ENCODE results near the gene MBTD1.
"Not testable (repeated sequence)": the region's sequence is repeated elsewhere in the genome, so short reads cannot be mapped to it uniquely, and the experiment has no call there.

Gene MBTD1

DNA sequence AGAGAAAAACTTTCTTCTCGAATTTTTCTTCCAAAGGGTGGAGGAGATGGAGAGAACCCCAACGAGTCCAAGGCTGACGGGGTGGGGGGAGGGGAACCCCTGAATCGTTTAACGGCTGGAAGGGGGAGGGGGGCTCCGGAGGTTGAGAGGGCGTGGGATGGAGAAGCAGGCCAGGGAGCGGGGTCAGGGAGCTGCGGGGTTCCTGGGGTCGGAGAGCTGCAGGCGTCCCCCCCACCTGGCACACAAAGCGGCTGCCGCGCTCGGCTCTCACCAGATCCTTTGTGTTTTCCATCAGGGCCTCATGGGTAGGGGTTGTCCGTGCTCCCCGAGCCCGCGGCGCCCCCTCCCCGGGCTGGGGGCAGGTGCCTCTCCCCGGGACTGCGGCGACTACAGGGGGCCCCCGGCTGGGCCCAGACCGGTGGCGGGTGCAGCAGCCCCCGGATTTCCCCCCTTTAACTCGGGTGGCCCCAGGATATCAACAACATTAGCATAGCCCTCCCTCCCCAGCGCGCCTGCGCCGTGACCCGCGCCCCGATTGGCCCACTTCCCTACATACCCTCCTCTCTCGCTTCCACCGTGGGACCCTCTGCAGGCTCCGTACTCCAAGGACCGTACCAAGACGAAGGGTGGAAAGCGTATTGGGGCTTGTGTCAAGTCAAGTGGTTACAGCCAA, at the start of gene MBTD1:
Gene MBTD1, minus strand, starts transcription at position 486 of the 673 bp plus-strand sequence. CDS start 34,888 bp downstream, outside the sequence.
- peak; percentile 97 for DNase-seq (ENCODE audit: low read depth)

DNA sequence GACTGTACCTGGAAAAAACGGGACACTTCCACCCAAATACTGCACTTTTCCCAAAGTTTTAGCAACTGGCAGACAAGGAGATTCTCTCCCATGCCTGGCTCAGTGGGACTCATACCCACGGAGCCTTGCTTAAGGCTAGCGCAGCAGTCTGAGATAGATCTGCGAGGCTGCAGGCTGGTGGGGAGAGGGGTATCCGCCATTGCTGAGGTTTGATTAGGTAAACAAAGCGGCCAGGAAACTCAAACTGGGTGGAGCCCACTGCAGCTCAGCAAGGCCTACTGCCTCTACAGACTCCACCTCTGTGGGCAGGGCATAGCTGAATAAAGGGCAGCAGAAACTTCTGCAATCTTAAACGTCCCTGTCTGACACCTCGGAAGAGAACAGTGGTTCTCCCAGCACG, 45.3 kb upstream of the MBTD1 start:
- DNase-seq (ENCODE audit: low read depth) = no peak

DNA sequence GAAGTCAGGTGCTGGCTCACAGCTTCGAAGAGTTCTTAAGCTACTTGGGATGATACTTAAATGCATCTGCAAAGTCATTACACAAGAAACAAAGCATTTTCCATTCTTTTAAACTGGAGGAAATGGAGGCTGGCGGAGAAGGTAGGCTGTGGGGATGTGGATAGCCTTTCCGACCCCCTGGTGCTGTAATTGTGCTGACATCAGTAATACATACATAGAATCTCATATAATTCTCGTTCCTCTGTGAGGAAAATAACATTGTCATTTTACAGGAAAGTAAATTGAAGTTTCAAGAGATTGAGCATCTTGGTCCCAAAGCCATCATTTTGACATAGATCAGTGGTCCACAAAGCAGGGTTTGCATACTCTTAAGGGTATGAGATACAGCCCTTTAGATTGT, 40.0 kb upstream of the MBTD1 start:
- DNase-seq (ENCODE audit: low read depth) = no peak

DNA sequence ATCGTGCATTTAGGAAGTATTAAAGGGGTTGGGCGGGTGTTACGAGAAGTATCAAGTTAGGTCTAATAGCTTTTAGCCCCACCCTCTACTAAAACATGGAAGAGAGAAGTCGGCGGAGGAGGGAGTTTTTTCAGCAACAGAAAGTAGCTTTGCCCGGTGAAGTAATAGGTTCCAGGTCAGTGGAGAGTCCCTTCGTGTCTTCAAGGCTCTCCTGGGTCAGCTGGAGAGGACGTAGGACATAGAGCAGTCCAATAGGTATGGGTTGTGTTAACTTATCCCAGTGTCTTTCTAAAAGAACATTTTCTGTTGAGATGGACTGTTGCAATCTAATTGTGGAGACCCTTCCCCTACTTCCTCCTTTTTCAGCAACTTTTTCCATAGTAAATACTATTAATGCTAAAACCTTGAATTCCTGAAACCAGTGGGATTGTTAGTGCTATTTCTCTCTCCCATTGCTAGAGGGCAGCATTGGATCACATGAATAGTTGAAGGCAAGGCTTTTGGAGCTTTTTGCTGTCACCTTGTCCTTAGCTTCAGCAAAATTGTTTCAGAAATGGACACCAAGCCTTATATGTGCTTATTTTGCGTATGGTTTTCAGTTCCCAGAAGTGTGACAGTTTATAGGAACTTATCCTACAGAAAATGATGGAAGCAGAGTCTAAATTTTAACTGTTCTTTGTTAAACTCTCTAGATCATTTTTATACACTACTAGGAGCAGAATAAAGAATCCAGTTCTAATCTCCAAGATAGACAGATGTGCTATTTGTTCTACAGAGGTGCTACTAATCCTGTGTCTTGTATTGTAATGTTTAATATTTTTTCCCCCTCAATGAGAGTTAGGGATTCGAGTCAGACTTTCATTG, 38.9 kb upstream of the MBTD1 start:
- peak; percentile 61 for DNase-seq (ENCODE audit: low read depth)

DNA sequence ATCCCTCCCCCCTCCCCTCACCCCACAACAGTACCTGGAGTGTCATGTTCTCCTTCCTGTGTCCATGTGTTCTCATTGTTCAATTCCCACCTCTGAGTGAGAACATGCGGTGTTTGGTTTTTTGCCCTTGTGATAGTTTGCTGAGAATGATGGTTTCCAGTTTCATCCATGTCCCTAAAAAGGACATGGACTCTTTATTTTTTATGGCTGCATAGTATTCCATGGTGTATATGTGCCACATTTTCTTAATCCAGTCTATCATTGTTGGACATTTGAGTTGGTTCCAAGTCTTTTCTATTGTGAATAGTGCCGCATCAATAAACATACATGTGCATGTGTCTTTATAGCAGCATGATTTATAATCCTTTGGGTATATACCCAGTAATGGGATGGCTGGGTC, 34.5 kb upstream of the MBTD1 start:
- not testable (repeated sequence) for DNase-seq (ENCODE audit: low read depth)

DNA sequence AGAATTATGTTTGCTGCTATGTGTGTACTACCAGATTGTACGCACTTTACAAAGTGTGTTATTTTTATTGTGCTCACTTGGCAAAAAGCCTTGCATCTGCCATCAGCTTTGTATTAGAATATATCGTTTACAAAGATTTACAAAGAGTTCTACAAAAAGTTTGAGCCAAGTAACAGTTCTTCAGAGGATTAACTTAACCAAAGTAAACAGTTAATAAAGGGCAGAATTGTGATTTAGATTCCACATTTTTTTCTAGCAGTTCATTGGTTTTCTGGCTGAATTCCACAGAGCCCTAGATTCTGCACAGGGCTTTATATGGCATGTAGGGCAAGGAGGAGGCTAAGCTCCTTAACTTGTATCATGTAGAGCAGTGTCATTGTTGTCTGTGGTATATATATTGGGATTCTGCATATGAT, 29.9 kb upstream of the MBTD1 start:
- DNase-seq (ENCODE audit: low read depth) = peak; percentile 16

DNA sequence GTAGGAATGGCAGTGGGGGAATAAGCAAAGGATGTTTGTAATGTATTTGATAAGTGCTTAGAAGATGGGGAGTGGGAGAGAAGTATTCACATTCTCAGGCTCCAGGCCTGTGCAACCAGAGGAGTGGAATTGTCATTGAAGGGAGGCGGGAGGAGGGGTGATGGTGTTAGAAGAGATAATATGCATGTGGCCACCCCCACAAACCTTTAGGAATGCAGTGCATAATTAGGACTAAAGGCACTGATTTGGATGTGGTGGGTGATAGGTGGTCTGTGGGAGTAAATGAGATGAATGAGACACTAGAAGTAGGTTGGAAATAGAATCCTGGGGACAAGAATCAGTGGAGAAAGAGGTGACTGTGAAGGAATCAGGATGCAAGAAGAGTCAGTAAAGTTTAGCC, 27.6 kb upstream of the MBTD1 start:
- no peak for DNase-seq (ENCODE audit: low read depth)

DNA sequence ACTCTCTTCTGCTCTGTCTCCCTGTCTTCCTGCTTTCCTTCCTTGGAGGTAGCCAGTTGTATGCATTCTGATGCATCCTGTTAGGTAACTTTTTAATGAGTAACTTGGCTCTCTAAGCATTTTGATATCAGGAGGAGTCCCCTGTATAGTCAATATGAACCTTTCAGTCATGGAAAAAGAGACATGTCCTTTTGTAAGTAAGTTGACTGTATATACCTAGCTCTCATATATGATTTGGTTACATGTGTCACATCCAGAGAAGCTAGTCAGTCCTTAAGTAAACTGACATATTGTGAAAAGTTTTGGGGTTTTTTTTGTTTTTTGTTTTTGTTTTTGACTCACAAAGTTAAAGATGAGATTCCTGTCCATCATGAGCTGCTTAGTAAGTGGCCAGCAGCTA, 19.3 kb upstream of the MBTD1 start:
- DNase-seq (ENCODE audit: low read depth) = no peak

DNA sequence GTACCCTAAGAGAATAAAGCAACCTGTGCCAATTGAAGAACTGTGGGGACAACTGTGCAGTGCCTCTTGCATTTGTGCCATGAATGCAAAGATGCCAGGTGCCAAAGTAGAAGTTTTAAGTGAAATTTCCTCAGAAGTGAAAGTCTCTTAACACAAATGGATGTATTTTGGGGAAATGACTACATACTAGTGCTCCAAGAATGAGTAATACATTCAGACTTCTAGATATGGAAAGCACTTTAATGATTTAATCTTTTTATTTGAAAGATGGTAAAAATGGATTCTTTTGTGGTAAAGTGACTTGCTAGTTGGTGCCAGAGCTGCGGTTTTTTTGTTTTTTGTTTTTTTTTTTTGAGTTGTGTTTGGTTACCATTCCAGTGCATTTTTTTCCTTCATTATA, 15.5 kb upstream of the MBTD1 start:
- DNase-seq (ENCODE audit: low read depth) = peak; percentile 84

DNA sequence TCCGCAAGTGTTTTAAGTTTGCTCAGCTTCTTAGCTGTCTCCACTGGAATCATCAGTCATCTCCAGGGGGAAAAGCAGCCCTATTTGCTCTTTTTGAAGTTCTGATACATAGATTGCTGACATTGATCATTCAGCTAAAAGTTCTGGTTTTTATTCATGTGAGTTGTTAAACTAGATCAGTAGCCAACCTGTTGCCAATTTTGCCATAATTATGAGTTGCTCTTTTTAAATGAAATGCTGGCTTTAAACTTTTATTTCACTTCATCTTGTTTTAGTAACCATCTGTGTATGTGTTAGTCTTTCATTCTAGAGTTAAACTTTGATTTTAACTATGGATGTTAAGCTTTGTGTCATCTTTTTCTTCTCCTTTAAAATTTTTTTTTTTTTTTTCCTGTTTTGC, 13.0 kb upstream of the MBTD1 start:
- no peak for DNase-seq (ENCODE audit: low read depth)

DNA sequence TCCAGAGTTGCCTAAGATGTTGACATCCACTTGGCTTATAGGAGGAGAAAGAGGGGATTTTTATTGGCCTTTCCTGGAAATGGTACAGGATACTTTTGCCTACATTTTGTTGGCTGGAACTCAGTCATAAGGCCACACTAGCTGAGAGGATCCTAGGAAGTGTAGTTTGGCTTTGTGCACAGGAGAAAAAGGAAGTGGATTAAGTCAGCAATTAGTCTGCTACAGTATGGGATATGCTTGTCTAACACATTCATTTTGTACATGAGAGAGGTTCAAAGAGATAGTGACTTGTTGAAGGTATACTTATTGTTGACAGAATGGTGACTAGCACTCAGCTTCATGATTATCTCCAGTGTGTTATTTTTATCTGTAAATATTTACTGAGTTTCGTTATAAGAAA, 10.8 kb upstream of the MBTD1 start:
- no peak for DNase-seq (ENCODE audit: low read depth)

DNA sequence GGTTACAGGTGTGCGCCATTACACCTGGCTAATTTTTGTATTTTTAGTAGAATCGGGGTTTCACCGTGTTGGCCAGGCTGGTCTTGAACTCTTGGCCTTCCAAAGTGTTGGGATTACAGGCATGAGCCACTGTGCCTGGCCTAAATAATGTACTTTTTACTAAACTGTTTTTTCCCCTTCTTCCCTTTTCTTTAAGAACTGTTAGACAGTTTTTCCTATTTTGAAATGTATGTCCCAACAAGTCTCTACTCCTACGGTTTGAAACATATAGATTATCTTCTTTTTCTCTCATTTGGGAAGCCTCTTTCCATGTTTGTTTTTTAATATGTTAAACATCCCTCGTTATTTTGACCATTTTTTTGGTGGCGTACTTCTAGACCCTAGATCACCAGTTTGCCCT, 10.1 kb upstream of the MBTD1 start:
- no peak for DNase-seq (ENCODE audit: low read depth)

DNA sequence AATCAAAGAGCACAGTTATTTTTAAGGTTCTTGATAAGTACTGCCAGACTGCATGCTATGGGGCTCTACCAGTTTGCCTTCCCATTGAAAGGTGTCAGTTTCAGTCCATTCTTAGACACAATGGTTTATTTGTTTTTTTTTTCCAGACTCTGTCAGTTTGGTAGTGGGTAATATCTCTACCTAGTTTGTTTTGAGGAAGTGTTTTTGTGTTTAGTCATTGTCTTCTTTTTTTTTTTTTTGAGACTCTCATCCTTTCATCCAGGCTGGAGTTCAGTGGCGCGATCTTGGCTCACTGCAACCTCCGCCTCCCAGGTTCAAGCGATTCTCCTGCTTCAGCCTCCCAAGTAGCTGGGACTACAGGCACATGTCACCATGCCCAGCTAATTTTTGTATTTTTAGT, 4.6 kb upstream of the MBTD1 start:
- DNase-seq (ENCODE audit: low read depth) = not testable (repeated sequence)

DNA sequence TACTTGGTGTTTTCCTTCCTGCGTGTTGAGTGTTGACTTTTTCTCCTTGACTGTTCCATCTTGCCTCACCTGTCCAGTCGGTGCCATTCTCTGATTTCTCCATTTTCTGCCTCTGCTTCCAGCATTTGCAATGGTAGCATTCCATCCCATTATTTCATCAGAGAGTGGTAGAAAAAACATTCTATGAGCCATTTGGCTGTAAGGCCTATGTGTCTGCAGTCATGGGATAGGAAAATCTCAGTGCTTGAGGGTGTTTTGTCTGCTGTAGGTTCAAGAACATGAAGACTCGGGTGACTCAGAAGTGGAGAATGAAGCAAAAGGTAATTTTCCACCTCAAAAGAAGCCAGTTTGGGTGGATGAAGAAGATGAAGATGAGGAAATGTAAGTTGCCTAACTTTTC, 3.2 kb upstream of the MBTD1 start:
- DNase-seq (ENCODE audit: low read depth) = peak; percentile 77

DNA sequence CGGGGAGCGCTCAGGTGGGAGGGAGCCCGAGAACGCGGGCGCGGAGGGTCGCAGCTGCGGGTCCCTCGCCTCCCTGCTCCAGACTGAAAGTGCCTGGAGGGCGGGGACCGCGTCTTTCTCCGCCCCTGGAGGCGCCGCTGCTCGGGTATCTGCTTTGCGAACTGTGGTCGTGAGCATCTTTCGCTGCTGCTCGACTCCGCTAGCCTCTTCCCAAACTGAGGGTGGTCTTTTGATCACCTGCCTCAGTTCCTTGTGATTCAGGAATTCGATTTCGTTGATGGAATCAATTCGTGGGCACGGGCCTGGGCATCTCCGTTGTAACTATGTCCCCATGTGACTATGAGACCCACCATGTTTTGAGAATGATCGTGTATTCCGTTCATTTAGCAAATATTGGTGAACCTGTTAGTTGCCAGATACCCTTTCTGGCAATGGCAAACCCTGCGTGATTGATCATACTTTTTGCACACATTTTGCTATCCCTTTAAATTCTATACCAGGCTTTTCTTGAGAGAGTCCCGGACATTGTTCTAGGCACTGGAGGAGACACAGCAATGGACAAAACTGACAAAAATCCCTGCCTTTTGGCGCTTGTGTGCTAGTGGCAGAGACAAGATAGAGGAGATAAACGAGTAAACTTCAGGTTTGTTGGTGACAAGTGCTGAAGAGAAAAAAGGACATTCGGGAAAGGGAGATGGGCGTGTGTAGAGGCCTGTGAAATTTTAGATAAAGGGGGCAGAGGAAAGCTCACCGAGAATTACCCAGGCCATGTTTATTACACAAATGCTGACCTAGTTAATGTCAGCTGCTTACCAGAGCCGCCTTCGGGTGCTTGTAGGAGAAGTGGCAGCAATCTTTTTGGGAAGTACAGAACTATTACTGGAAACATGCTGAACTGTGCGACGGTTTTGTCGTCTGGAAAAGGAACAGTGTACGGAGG, 1.4 kb upstream of the MBTD1 start:
- peak; percentile 13 for DNase-seq (ENCODE audit: low read depth)

DNA sequence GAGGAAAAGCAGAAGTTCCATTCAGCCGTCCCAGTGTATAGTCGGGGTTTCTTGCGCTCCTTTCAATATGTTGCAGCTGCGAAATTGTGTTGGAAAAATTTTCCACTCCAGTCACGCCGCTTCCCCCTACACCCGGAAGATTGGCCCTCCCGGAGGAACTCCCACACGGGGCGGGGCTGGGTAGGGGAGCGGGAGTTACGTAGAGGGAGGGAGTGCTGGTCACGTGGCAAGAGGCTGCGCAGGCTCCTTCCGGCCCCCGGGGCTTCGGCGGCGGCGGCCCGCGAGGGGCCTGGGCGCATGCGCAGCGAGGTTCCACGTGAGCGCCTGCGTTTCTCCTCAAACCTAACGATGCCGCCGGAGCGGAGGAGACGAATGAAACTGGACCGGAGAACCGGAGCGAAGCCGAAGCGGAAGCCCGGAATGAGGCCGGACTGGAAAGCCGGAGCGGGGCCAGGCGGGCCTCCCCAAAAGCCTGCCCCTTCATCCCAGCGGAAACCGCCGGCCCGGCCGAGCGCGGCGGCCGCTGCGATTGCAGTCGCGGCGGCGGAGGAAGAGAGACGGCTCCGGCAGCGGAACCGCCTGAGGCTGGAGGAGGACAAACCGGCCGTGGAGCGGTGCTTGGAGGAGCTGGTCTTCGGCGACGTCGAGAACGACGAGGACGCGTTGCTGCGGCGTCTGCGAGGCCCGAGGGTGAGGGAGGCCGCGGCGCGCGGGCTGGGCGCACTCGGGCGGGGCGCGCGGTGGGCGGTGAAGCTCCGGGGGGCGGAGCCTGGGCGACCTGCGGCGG, 581 bp upstream of the MBTD1 start, which contains the start of gene UTP18:
Gene UTP18, plus strand, starts transcription at position 310 of the 787 bp plus-strand sequence. Its CDS starts 39 bp downstream, at position 349.
- DNase-seq (ENCODE audit: low read depth) = peak; percentile 98

DNA sequence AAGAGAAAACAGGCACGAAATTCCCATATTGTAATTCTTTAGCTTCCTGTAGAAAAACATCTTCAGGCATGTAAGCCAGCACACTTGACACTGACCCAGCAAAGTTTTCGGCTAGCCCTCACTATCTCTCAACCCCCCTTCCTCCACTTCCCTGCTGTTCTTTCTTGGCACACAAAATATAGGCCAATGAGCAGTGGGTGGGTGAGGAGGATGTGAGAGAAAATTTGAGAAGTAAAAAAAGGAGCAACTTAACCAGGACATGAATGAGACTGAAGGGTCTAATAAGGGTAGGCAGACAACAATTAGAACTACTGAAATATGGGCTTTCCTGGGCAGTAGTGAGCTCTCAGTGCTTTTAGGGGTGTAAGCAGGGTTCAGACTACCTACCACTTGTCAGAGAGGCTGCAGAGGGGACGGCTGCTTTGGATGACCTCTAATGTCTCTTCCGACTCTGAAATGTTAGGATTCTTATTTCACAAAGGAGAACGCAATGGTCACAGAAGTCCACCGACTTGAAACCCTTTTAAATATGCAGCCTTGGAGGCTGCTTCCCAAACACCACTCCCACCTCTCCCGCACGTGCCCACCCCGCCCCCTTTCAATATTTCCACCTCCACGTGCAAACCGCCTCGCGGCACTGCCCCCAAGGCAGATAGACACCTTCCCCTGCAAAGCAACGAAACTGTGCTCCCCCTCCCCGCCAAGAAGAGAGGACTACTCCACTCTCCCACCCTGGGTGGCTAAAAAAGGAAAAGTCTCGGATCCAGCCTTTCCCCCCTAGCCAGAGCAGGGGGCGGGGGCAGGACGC, 889 bp downstream of the MBTD1 start:
- DNase-seq (ENCODE audit: low read depth) = peak; percentile 17

DNA sequence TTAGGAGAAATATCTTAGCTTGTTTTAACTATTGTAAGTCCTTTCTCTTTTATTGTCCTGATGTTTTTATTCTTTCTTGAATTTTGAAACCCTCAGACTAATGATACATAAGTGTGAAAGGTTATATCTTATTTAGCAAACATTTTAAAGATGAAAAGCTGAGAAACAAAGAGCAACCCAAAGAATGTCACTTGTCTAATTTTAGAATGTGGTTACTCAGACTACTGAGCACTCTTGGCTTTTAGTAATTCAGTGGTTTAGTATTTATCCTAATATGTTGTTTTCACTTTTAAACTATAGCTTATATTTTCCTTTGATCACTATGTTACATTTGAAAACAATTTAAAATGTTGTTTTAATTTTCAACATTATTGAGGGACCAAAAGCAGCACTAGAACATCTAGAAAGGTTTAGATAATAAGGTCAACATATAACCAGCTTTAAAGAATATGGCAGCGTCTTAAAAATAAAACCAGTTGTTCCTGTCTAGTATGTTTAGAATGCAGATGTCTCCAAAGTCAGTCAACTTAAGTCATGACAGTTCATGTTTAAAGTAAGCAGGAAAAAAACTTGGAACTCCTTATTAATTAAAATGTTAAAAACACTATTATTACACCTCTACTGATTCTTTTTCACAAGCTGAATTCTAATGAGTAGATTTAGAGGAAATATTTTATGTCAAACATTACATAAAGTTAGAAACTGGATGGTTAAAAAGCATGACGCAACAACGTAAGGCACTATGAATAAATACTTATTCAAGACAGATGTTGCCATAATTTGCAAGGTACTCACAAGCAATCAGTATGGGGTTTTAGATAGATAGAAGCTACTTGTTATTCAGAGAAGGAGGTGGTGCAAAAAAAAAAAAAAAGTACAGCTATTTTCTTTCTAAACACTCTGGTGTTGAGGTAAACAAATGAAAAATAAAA, 2.4 kb downstream of the MBTD1 start:
- DNase-seq (ENCODE audit: low read depth) = peak; percentile 14

DNA sequence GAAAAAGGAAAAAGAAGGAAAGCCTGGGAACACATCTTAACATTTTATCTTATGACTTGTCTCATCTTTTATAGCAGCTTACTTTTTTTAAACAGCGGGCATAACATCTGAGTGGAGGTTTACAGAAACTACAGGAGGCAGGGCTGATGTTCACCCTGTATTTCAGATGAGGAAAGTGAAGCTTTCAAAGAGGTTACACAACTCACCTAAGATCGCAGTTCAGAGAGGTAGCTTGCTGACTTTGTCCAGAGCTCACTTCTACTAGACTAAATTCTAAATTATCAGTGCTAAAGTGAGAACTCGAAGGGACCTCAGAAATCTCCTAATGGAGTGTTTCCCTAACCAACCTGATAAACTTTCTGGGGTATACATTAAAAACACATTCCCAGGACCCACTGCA, 3.7 kb downstream of the MBTD1 start:
- DNase-seq (ENCODE audit: low read depth) = no peak

All from iris pigment epithelial cell (primary cell).